GM11168 (cell line): ENCODE data around the gene ATP9A.

Experiments
- in situ Hi-C: fragments of 300-500 bp; cut with MboI; formaldehyde crosslinking; loops from one replicate; pipeline ENCODE4 v1.12.0; 2022; ENCODE audit warnings: low sequenced_read_pairs; ENCODE audit not compliant: unreplicated experiment

ATP9A gene

DNA sequence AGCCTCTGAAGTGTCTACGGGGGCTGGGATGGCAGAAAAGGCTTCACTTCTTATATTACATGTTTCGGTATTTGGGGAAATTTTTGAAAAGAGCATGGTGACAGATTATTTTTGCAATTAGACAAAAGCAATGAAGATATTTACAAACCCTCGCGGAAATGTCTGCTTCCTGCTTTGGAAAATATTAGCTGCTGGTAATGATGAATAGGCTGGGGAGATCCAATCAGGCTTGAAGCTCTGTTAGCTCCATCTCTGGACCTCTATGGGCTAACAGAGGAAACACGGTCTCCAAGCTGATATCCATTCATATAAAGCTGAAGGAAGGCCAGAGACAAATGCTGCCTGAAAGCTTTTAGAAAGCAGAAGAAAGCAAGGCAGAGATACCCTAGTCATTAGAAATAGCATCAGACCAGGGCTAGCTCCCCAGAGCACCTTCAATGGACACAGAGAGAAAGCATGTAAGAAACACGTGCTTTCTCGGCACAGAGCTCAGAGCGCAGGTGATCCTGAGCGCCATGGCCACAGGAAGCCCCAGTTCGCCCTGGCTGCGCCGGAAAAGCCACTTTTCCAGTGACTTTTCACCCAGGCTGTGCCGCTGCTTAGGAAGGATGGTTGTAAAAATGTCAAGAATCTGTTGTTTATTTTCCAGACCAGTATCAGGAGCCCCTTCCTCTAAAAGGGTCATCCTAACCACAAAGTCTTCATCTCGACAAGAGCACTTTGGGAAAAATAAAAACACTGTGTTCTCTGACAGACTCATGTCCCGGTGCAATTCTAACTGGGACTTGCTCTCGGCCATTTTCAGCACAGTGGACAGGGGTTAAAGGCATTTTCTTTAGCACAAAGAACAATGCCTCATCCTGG lies 157.2 kb downstream of the ATP9A start:
- in situ Hi-C loops: no loop called here

DNA sequence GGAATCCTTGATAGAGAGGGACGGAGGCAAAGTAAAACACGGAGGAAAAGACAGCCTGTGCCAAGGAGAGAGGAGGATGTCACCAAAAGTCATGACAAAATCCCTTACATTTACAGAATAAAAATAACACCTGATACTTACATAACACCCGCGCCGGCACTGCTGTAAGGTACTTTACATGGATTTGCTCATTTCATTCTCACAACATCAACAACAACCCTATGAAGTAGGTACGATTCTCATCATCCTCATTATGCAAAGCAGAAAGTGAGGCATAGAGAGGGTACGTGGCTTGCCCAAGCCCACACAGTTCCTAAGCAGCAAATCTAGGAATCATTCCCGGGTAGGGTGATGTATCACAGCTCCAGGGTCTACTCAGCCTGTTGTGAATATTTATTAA lies 158.1 kb downstream of the ATP9A start:
- in situ Hi-C loops: no loop called here

DNA sequence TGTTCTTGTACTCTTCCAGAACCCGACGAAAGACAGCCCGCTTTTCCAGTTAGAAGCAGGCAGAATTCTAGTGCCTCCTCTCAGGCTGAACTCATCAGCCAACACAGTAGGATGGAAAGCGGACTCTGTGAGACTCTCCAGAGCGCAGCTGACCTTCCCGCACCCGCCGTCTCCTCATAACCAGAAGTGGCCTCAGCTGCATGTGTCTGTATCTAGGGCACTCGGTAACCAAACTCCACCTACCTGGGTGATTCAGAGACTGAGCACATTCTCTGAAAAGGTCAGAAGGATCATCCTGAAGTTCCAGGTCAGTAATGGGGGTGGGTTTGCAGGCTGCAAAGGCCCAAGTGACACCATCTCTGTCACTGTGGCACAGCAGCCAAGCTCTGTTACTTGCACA lies 158.9 kb downstream of the ATP9A start:
- in situ Hi-C loops: loop anchor here (5.0 kb wide), 1 partner anchor 237 kb away; no protein-coding TSS in a partner anchor

DNA sequence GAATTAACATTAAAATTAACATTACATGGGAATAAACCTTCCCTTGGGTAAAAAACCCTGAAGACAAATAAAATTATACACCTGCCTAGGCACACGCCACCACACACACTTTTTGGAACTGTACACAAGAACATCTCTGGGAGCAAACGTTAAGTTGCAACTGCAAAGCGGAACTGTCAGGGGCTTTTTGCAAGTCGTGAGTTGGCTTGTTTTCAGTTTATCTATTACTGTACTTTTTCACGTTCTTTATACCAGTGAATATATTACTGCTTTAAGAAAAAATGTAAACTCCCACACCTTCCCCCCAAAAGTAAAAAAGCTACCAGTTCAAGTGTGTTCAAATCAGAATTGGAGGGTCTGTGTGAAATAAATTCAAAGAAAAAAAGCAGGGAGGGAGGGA lies 160.1 kb downstream of the ATP9A start:
- in situ Hi-C loops: loop anchor here (5.0 kb wide), 1 partner anchor 236 kb away; no protein-coding TSS in a partner anchor

DNA sequence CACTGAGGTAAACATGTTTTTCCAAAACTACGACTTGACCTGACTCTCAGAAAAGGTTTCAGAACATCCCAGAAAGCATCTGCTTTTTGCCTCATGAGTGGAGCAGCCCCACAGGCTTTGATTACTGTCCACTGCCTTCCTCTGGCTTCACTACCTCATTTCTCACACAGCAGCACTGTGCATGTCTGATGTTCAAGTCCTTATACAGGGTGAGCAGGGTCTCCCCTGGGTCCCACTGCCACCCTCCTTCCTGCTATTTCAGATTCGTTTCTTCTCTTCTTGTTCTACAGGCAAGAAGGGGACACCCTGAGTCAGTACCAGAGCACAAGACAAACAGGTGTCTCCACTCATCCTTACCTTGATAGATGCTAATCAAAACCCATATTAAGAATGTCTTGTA lies 161.0 kb downstream of the ATP9A start:
- in situ Hi-C loops: loop anchor here (5.0 kb wide), 1 partner anchor 235 kb away; no protein-coding TSS in a partner anchor

DNA sequence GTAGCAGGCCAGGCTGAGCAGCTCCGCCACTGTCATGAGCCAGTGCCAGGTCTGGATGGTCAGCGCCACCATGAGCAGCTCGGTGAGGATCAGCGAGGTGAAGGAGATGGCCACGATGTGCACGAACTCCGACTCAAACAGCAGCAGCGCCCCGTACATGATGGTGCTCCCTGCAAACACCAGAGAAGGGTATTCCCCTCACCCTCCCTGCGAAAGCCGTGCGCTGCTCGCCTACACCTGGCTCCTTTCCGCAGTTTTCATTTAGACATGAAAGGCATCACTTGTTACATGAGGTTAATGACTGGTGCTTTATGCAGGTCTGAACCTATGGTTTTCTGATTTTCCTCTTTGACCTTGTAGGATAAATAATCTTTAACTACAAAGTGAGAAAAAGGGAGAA lies 163.3 kb downstream of the ATP9A start:
- in situ Hi-C loops: loop anchor here (5.0 kb wide), 1 partner anchor 233 kb away; no protein-coding TSS in a partner anchor

DNA sequence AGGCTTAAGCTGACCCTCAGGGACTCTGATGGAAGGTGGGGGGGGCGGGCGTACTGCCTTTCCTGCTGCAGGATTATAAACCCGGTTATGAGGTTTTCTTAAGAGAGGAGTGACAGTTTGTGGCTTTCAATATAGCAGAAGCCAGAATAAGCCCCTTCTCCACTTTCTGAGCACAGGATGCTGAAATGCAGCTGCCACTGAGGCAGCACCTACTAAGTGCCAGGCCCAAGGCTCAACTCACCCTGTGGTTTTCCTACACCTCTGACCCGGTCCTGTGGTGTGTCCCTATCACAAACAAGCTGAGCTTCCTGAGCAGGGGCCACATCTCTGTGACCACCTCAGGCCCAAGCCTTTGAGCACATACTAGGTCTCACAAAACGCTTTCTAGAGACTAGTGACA lies 166.1 kb downstream of the ATP9A start:
- in situ Hi-C loops: no loop called here

DNA sequence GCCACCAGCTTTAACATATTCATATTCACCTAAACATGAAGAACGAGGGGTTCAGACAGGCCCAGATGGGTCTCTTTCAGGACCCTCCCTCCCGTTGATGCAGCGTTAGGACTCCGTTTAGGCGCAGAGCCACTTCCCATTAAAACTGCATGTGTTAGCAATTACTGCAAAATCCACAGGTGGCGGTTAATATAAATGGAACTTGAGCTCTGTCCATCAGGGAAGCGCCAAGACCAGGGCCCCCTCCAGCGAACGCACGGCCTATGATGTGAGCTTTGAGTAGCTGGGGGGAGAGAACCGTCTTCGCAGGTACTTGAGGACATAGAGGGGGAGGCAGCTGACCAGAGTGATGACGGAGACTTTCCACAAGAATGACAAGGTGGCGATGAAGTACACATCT lies 167.2 kb downstream of the ATP9A start:
- in situ Hi-C loops: no loop called here

DNA sequence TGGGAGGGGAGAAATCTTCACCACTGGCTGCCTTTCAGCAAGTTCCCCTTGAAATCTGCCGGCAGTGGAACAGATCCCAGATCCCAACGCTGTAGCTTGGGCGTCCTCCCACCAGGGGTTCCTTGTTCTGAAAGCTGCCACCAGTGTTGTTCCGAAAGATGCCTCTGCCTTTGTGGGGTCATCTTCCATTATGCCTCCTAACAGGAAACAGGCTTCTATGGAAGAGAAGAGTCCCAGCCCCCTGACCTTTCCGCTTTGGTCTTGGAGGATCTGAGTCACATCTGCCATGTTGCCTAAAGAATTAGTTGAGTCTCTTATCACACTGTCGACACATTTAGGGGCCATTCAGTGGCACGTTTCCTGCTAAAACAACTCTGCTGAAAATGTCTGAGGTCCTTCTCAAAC lies 168.2 kb downstream of the ATP9A start:
- in situ Hi-C loops: no loop called here

DNA sequence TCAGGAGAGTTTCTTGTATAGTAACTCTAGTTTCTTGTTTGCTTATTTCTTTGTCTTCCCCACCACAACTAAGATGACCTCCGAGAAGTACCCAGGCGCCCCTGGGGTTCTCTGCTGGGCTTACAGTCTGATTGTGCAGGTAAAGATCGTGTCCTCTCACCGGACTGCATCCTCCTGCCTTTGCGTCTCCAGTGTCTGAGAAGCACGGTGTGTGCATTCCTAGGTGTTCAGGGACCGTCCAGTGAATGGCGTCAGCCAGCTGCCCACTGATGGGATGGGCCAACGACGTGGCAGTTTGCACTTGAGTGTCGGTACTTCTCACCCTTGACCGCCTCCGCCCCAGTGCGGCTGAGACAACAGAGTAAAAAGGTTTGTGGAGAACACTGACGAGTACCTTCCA lies 169.6 kb downstream of the ATP9A start:
- in situ Hi-C loops: loop anchor here (25.0 kb wide), 1 partner anchor 611 kb away; no protein-coding TSS in a partner anchor

DNA sequence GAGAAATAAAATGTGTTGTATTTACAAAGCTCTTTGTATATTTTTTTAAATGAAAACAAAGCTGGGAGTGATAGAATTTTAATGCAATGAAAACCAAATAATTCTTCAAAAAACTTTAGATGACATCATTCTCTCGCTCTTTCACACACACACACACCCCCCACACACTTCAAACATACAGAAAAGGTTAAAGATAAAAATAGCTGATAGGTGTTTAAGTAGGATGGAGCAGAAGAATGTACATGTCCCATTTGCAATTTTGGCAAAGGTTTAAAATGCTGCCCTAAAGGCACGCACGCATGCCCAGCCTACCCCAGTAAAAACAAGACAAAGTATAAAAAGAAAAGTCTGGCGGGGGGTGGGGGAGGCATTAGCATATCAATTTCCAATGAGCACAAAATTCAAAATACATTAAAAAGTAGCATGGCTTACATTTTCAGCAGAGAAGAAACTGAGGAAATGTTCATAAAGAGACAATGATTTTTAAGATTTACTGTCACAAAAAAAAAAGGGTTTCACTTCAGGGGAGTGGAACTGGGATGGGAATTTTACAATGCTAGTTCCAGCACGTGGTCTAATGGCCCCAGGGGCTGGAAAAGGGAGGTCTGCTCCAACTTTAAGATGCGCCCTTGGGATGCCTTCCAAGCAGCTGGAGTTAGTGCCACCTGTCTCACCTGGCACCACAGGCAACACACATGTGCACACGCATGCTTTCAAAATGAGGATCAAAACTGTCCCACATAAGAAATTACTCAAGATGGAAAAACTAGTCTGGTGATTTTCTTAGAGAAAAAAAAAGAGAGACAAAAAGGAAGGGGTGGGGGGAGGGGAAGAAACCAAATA lies 170.6 kb downstream of the ATP9A start:
- in situ Hi-C loops: loop anchor here (25.0 kb wide), 1 partner anchor 610 kb away; no protein-coding TSS in a partner anchor

DNA sequence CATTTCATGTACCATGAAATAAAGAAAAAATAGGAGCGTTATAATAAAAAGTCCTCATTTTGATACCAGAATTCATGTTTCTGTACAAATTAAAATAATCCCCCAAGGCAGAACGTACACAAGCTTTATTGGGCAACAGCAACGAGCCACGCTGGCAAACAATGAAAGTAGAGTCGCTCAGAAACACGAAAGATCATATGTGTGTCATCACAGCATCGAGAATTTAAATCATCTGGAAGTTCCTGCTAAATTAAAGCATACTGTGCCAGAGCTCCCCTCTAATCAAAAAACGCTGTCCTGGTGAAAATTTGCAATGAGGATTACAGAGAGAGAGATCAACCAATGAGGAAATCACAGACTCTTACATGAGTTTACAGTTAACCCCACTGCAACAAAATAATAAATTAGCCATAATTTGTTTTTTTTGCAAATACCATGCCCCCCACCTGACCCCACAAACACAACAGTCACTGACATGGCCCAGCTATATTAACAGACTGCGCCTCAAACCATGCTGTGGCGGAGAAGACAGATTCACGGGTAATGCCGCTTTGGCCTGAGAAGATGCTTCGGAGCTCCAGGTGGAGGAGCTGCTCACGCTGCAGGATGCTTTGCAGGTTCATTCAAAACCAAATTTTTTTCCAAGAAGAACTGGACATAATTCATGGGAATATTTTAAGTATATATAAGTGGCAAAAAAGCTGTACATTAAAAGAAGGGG lies 171.4 kb downstream of the ATP9A start:
- in situ Hi-C loops: loop anchor here (25.0 kb wide), 1 partner anchor 610 kb away; no protein-coding TSS in a partner anchor

DNA sequence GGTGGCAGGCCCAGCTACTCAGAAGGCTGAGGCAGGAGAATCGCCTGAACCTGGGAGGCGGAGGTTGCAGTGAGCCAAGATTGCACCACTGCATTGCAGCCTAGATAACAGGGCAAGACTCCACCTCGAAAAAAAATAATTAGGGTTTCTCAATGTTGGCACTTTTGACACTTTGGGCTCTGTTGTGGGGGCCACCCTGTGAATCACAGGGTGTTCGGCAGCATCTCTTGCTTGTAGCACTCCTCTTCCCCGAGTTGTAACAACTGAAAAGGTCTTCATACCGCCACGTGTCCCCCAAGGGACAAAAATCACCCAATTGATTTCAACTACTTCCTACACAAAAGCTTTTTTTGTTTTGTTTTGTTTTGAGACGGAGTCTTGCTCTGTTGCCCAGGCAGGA lies 172.4 kb downstream of the ATP9A start:
- in situ Hi-C loops: loop anchor here (25.0 kb wide), 1 partner anchor 608 kb away; no protein-coding TSS in a partner anchor

DNA sequence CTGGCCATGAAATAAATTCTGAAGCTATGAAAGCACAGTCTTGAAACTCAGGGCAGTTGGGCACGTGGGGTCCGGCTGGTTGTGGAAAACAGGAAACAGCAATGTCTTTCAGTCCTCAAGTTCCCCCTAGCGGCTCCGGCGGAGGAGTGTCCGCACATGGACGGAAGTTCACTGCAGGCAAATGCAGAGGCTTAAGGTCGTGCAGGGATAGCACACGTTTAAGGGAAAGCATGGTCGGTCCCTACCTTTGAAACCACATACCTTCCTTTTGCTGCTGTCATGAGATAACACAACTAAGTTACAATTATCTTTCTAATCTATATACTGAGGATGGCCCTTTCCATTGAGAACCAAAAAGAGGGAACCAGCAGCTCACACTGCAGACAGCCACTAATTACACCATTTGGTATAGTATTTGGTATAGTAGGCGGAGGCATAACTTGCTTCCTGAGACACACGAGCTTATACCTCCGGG lies 173.1 kb downstream of the ATP9A start:
- in situ Hi-C loops: loop anchor here (25.0 kb wide), 1 partner anchor 608 kb away; no protein-coding TSS in a partner anchor

DNA sequence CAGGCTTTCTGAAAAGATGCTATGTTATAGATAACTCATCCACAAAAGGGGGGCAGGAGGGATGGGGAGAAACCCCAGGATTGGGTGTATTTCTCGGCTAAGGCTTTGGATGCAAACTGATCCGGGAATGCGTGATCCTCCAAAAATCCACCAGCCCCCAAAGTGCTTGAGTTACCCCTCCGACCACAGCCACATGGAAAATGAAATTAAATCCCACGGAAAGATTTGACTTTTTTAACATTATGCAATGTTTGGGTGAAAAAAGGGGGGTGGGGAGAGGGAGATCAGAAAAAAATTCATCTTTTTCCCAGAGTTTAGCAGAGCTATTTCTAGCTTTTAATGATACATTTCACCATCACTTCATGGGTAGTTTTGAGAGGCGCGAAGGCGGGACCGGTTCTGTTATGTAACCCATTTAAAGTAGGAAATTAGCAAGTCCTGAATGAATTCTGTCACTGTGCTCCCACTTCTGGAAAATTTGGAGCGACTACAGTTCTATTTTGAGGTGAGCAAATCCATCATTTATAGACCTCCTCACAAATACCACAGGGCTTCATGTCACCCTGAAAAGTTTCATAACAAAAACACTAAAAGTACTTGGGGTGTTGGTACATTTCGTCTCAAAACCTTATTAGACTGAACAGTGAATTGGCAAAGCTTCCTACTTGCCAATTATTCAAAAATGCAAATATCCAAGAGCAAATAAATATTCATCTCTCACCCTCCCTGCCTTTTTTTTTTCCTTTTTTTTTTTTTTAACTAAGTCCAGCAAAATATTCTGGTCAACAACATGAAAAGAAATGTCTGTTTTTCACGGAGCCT lies 173.7 kb downstream of the ATP9A start:
- in situ Hi-C loops: loop anchor here (25.0 kb wide), 1 partner anchor 607 kb away; no protein-coding TSS in a partner anchor

DNA sequence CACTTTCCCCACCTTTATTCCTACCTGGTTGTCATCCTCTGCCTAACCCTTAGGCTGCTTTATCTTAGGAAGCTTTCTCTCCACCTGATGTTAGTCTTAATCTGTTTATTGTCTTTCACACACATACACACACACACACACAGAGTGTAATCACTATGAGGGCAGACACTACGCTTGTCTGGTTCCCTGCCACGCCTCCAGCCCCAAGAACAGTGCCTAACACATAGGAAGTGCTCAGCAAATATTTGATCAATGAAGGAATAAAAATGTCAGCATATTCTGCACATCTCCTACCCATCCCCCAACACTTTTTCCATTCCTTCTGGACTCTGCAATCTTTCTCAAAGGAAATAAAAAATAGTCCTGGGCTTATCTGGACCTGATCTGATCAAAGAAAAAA lies 174.6 kb downstream of the ATP9A start:
- in situ Hi-C loops: loop anchor here (25.0 kb wide), 1 partner anchor 606 kb away; no protein-coding TSS in a partner anchor

DNA sequence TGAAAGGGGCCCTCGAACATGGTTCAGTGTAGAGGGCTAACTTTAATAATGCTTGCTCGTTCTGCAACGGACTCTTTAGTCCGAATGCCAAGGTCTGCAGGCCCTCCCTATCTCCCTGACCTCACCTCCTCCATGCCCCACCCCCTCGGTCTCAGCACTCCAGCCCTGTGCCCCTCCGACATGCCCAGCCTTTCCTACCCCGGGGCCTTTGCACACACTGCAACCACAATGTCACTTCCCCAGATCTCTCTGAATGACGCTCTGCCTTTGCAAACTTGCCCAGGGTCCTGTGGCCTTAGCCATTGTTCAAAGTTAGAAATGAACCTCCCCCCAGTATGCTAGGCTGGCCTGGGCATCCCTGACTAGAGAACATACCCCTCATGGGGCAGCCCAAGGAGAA lies 175.6 kb downstream of the ATP9A start:
- in situ Hi-C loops: loop anchor here (25.0 kb wide), 1 partner anchor 605 kb away; no protein-coding TSS in a partner anchor

DNA sequence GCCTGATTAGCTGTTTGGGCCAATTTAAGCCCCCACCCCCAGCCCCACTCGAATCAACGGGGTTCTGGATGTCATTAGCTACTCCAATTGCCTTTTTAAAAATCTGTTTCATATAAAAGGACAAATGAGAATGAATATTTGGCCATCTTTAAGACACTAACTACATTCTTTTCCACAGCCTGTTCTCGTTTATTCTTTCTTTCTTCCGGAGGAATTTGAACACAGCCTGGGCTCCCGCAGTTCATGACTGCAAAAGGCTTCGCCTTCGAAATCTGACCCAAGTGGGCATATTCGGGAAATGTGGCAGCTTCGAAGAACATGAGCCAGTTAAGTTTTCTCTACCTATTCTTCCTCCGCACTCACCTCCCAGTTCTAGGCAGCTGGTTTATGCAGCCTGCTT lies 176.3 kb downstream of the ATP9A start:
- in situ Hi-C loops: loop anchor here (25.0 kb wide), 1 partner anchor 605 kb away; no protein-coding TSS in a partner anchor

DNA sequence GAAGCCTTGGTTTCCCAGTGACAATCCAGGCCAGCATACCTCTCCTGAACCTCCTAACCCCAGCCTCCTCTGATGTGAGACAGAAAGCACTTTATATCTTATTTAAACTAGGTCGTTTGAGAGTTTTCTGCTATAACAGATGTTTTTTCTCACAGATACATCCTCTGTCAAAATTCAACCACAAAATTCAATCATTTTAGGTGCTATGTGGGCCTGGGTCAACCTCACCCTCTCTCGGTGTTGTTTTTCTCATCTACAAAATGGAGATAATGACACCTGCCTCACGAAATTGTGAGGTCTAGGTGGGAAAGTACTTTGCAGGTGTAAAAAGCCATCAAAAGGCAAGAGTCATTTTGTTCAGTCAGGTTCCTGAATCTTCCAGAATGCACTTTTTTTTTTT lies 179.4 kb downstream of the ATP9A start:
- in situ Hi-C loops: loop anchor here (5.0 to 25.0 kb wide), 2 partner anchors 41 to 601 kb away; no protein-coding TSS in a partner anchor
